B cell (primary cell): ENCODE data around the gene PAIP1. TPM values are rescaled to one million over a fixed set of nuclear protein-coding genes. Genes with fewer than 3 reads are reported as not detected.

Source experiments
- ATAC-seq: fragments of 200-7000 bp; cut with Tn5 transposase; one replicate; pipeline ENCODE4 v1.10.0; 2021; ENCODE audit warnings: low read depth, mild to moderate bottlenecking, moderate number of reproducible peaks, moderate library complexity
- CTCF ChIA-PET: fragments of 350-600 bp; sonication (Branson Sonifier 250); formaldehyde crosslinking; loops from one replicate; lab custom pipeline; 2021; ENCODE audit warnings: antibody characterized with exemption, inconsistent platforms; lab: Charles Lee
- POLR2A ChIA-PET: fragments of 350-600 bp; sonication (Branson Sonifier 250); formaldehyde crosslinking; loops from one replicate; lab custom pipeline; 2021; ENCODE audit warnings: antibody characterized with exemption; lab: Charles Lee
- DNase-seq: peaks from one replicate; pipeline ENCODE4 v3.0.0; 2013
- H2AFZ ChIP-seq: 2 replicates; pipeline ENCODE4 v1.6.1; 2012; ENCODE audit warnings: mild to moderate bottlenecking, low read depth, low read length; ENCODE audit not compliant: insufficient read depth, poor library complexity, severe bottlenecking
- H3K27ac ChIP-seq, 2 donors: 1 replicate in 1 of 2; 2 replicates in 1 of 2; pipeline ENCODE4 v1.5.1; 2012 to 2013; ENCODE audit warnings: low read length in 2 of 2, mild to moderate bottlenecking in 2 of 2, moderate library complexity in 1 of 2
- H3K27me3 ChIP-seq, 4 experiments: fragments of 200-600 bp in 1 of 4; sonication (generic) in 1 of 4; replicated peaks in 1 of 4; 1 replicate in 2 of 4; 2 replicates in 2 of 4; pipeline versions ENCODE4 v1.6.1 to v1.7.0; 2013 to 2016; ENCODE audit warnings: low read length in 3 of 4, mild to moderate bottlenecking in 2 of 4, mixed read lengths in 1 of 4, moderate library complexity in 1 of 4; ENCODE audit not compliant: insufficient read depth in 4 of 4, control insufficient read depth in 3 of 4; ENCODE audit errors: control extremely low read depth in 1 of 4
- H3K36me3 ChIP-seq, 2 experiments: replicated peaks in 1 of 2; 1 replicate in 1 of 2; 2 replicates in 1 of 2; pipeline versions ENCODE4 v1.6.1 to v1.7.1; 2013; ENCODE audit warnings: low read length in 1 of 2; ENCODE audit not compliant: insufficient read depth in 2 of 2, control insufficient read depth in 1 of 2; ENCODE audit errors: control extremely low read depth in 1 of 2, extremely low read depth in 1 of 2
- H3K4me1 ChIP-seq, 2 donors: fragments of 200-600 bp in 1 of 2; sonication (generic) in 1 of 2; 1 replicate in 1 of 2; 2 replicates in 1 of 2; pipeline versions ENCODE4 v1.5.1 to v1.6.1; 2013 to 2017; ENCODE audit warnings: low read length in 2 of 2; ENCODE audit not compliant: control insufficient read depth in 2 of 2, insufficient read depth in 2 of 2
- H3K4me2 ChIP-seq: replicated peaks from 2 replicates; pipeline ENCODE3; 2012; ENCODE audit warnings: mild to moderate bottlenecking, low read depth, low read length; ENCODE audit not compliant: poor library complexity, severe bottlenecking
- H3K4me3 ChIP-seq, 5 experiments: fragments of 200-600 bp in 1 of 5; sonication (generic) in 1 of 5; 1 replicate in 3 of 5; 2 replicates in 2 of 5; pipeline versions ENCODE4 v1.5.1 to v1.7.0; 2011 to 2016; ENCODE audit warnings: low read length in 4 of 5, mild to moderate bottlenecking in 4 of 5, low read depth in 2 of 5, control low read depth in 1 of 5, moderate library complexity in 1 of 5; ENCODE audit not compliant: insufficient read depth in 1 of 5; ENCODE audit errors: control extremely low read depth in 1 of 5, extremely low read depth in 1 of 5
- H3K79me2 ChIP-seq: fragments of 200-600 bp; sonication (generic); one replicate; pipeline ENCODE4 v1.6.0; 2016; ENCODE audit warnings: low read length; ENCODE audit not compliant: control insufficient read depth, insufficient read depth
- H3K9ac ChIP-seq: fragments of 200-600 bp; sonication (generic); 2 replicates; pipeline ENCODE4 v1.6.1; 2017; ENCODE audit warnings: mild to moderate bottlenecking, low read length, moderate library complexity
- H3K9me3 ChIP-seq, 3 donors: one replicate each; pipeline versions ENCODE4 v1.6.1 to v1.7.1; 2013; ENCODE audit warnings: low read length in 2 of 3; ENCODE audit not compliant: control insufficient read depth in 2 of 3, insufficient read depth in 1 of 3; ENCODE audit errors: control extremely low read depth in 1 of 3
- H4K20me1 ChIP-seq: 2 replicates; pipeline ENCODE4 v1.6.0; 2012; ENCODE audit warnings: mild to moderate bottlenecking, low read length; ENCODE audit not compliant: insufficient read depth, control insufficient read depth, poor library complexity, severe bottlenecking
- H3K27ac Mint-ChIP-seq: one replicate; pipeline ENCODE4 v1.8.0; 2021; ENCODE audit warnings: mixed read lengths
- H3K27me3 Mint-ChIP-seq: one replicate; pipeline ENCODE4 v1.8.0; 2021; ENCODE audit warnings: mixed read lengths
- H3K4me1 Mint-ChIP-seq: one replicate; pipeline ENCODE4 v1.8.0; 2021; ENCODE audit warnings: mixed read lengths
- H3K4me3 Mint-ChIP-seq: one replicate; pipeline ENCODE4 v1.8.0; 2021; ENCODE audit warnings: mixed read lengths
- H3K9me3 Mint-ChIP-seq: one replicate; pipeline ENCODE4 v1.8.0; 2022; ENCODE audit warnings: mixed read lengths; ENCODE audit not compliant: insufficient read depth
- EZH2 ChIP-seq: IDR thresholded peaks from 2 replicates; pipeline ENCODE4 v1.6.1; 2012; ENCODE audit warnings: borderline replicate concordance, low read depth, mild to moderate bottlenecking, moderate library complexity, low read length; ENCODE audit not compliant: insufficient read depth, poor library complexity, severe bottlenecking
- WGBS: methylation state at CpG from one replicate; pipeline ENCODE4 v1.1.5; 2013; ENCODE audit warnings: missing lambda C conversion rate; ENCODE audit not compliant: insufficient coverage; 5-methylcytosine and 5-hydroxymethylcytosine counted together
- intact Hi-C: fragments of 100-400 bp; cut with micrococcal nuclease; formaldehyde crosslinking; loops from one replicate; pipeline ENCODE4 v1.10.0; 2022
- polyA plus RNA-seq: library from polyadenylated mRNA; depleted of rRNA; stranded (reverse); fragments of >200 nt; gene quantifications from 2 replicates; pipeline ENCODE4 v1.2.3, GENCODE V29; 2012
- total RNA-seq, 2 donors: library from RNA; stranded (reverse); fragments of 120-200 nt in 1 of 2; gene quantifications; 1 replicate in 1 of 2; 2 replicates in 1 of 2; pipeline versions ENCODE4 v1.2.3 to v1.2.4, GENCODE V29; 2013 to 2022
- TF ChIP-seq, protein P1 (sequence below): fragments of 200-600 bp; IDR thresholded peaks from one replicate; pipeline ENCODE4 v1.8.0; 2022; ENCODE audit warnings: antibody characterized with exemption, mild to moderate bottlenecking

PAIP1 gene
- total and polyA plus RNA-seq, 2 donors (not counting 1 experiment from before 2014, with no cell fraction given): 23.0 to 31.8 TPM

GRCh38 chr5:43498581-43498980, 58.3 kb downstream of the PAIP1 start:
- H3K27ac ChIP-seq: no peak overlapping the region

DNA sequence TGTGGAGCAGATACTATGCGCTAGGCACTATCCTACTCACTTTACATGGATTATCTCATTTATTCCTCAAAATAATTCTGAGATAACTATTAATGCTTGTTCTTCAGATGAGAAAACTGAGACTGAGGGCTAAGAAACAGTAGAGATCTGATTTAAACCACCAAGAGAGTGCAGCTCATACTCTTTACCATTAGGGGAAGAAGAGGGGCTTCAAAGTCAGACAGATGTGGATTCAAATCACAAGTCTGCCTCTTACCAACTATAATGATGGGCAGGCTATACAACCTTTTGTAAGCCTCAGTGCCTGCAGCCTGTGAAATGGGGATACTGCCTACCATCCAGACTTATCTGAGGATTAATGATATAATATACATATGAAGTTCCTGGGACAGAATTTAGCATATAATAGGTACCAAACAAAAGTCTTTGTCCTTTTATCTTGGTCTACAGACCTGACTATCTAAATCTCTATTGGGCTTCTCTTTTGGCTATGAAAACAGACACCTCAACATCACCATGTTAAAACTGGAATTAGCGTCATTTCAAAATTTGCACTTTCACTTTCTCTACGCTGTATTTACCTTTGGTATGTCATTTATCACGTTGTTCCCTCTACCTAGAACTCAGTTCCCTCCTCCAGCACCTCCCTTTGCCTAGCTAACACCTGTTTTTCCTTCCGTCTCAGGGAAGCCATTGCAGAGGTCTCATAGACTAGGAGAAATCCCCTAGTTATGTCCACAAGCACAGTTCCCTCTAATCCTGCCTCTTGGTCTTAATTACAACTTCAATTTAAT, 59.4 kb downstream of the PAIP1 start:
- Mint-ChIP-seq H3K4me1 (no peaks in the 10 kb centered on the region), H3K9me3 (no peaks in the 10 kb centered on the region), H3K27ac (no peak overlapping the region), H3K4me3 (peak overlapping the region; percentile 23), H3K27me3 (no peaks in the 10 kb centered on the region)
- CTCF ChIA-PET: no interaction called here
- no peaks in the 10 kb centered on the region for H3K36me3 ChIP-seq
- DNase-seq: no peak
- no peaks in the 10 kb centered on the region for H3K79me2 ChIP-seq
- no peak for ATAC-seq
- H3K9me3 ChIP-seq: no peaks in the 10 kb centered on the region
- no peak for TF ChIP-seq EZH2
- TF ChIP-seq, protein P1, sequence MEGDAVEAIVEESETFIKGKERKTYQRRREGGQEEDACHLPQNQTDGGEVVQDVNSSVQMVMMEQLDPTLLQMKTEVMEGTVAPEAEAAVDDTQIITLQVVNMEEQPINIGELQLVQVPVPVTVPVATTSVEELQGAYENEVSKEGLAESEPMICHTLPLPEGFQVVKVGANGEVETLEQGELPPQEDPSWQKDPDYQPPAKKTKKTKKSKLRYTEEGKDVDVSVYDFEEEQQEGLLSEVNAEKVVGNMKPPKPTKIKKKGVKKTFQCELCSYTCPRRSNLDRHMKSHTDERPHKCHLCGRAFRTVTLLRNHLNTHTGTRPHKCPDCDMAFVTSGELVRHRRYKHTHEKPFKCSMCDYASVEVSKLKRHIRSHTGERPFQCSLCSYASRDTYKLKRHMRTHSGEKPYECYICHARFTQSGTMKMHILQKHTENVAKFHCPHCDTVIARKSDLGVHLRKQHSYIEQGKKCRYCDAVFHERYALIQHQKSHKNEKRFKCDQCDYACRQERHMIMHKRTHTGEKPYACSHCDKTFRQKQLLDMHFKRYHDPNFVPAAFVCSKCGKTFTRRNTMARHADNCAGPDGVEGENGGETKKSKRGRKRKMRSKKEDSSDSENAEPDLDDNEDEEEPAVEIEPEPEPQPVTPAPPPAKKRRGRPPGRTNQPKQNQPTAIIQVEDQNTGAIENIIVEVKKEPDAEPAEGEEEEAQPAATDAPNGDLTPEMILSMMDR: no peak
- H2AFZ ChIP-seq: no peak overlapping the region
- intact Hi-C loops: no loop called here
- no peaks in the 10 kb centered on the region for H4K20me1 ChIP-seq
- no peak overlapping the region for H3K9ac ChIP-seq
- no peaks in the 10 kb centered on the region for H3K4me1 ChIP-seq
- 83% methylated on average over 4 of the region's 5 CpGs for WGBS
- no peak overlapping the region for H3K4me3 ChIP-seq
- POLR2A ChIA-PET: no interaction called here
- H3K4me2 ChIP-seq: no peak overlapping the region
- no peak overlapping the region for H3K27ac ChIP-seq
- no peaks in the 10 kb centered on the region for H3K27me3 ChIP-seq

More at GRCh38 chr5:43498581-43498980, 58.3 kb downstream of the PAIP1 start:
- Mint-ChIP-seq H3K9me3 (no peaks in the 10 kb centered on the region), H3K27ac (no peak overlapping the region), H3K4me1 (no peaks in the 10 kb centered on the region), H3K27me3 (no peaks in the 10 kb centered on the region), H3K4me3 (no peak overlapping the region)
- no peaks in the 10 kb centered on the region for H3K79me2 ChIP-seq
- H3K27me3 ChIP-seq: no peaks in the 10 kb centered on the region
- WGBS: 100% methylated on average over 1 of the region's 2 CpGs
- intact Hi-C loops: no loop called here
- H4K20me1 ChIP-seq: no peaks in the 10 kb centered on the region
- H3K4me1 ChIP-seq: no peaks in the 10 kb centered on the region
- no peak for TF ChIP-seq EZH2
- TF ChIP-seq, protein P1: no peak
- H3K4me3 ChIP-seq: no peak overlapping the region
- ATAC-seq: no peak
- no peaks in the 10 kb centered on the region for H3K36me3 ChIP-seq
- no peaks in the 10 kb centered on the region for H3K9me3 ChIP-seq
- no peak overlapping the region for H2AFZ ChIP-seq
- no peak for DNase-seq
- ChIA-PET POLR2A (no interaction called here), CTCF (interaction anchor here (1.2 kb wide), 1 partner anchor 14 kb away, joined by 3 read pairs; no protein-coding TSS in a partner anchor)
- no peak overlapping the region for H3K4me2 ChIP-seq
- H3K9ac ChIP-seq: no peak overlapping the region
